Prostate gland (tissue), 2 donors: ENCODE results near the gene ATP5MG. TPM values are rescaled to one million over a fixed set of nuclear protein-coding genes. Genes with fewer than 3 reads are reported as not detected.
"Not testable (repeated sequence)": the region's sequence is repeated elsewhere in the genome, so short reads cannot be mapped to it uniquely, and the experiment has no call there.

Source experiments
- DNase-seq: peaks from one replicate; pipeline ENCODE4 v3.0.0-alpha.2; 2019; ENCODE audit warnings: low spot score
- H3K27ac ChIP-seq, 2 donors: fragments of 200-600 bp; sonication (generic); 2 replicates each; pipeline ENCODE4 v1.5.1; 2017 to 2019
- H3K27me3 ChIP-seq: fragments of 200-600 bp; sonication (generic); replicated peaks from 2 replicates; pipeline ENCODE4 v1.5.1; 2019; ENCODE audit not compliant: insufficient read depth
- H3K36me3 ChIP-seq, 2 donors: fragments of 200-600 bp; sonication (generic); 1 replicate in 1 of 2; 2 replicates in 1 of 2; pipeline versions ENCODE4 v1.5.1 to v1.8.1; 2017 to 2019
- H3K4me1 ChIP-seq: fragments of 200-600 bp; sonication (generic); replicated peaks from 2 replicates; pipeline ENCODE4 v1.5.1; 2019
- H3K4me3 ChIP-seq, 2 donors: fragments of 200-600 bp; sonication (generic); 2 replicates each; pipeline ENCODE4 v1.5.1; 2017 to 2019
- H3K9me3 ChIP-seq: fragments of 200-600 bp; sonication (generic); 2 replicates; pipeline ENCODE4 v1.5.1; 2017
- CTCF ChIP-seq, 4 experiments: fragments of 200-600 bp in 2 of 4; fragments of 450-650 bp in 2 of 4; sonication (generic) in 2 of 4; IDR thresholded peaks; 1 replicate in 3 of 4; 2 replicates in 1 of 4; pipeline ENCODE4 v1.5.1; 2016 to 2019; ENCODE audit warnings: antibody characterized with exemption in 4 of 4, mild to moderate bottlenecking in 2 of 4, moderate library complexity in 2 of 4
- POLR2A ChIP-seq: fragments of 450-650 bp; IDR thresholded peaks from one replicate; pipeline ENCODE4 v1.6.1; 2016; ENCODE audit warnings: antibody characterized with exemption, mild to moderate bottlenecking
- POLR2AphosphoS5 ChIP-seq: sonication (generic); formaldehyde crosslinking; IDR thresholded peaks from one replicate; pipeline ENCODE4 v1.6.1; 2017; ENCODE audit warnings: antibody characterized with exemption
- WGBS: methylation state at CpG from one replicate; pipeline ENCODE4 v1.1.5; 2018; 5-methylcytosine and 5-hydroxymethylcytosine counted together
- intact Hi-C: fragments of 100-400 bp; cut with DNase I; formaldehyde crosslinking; loops from one replicate; pipeline ENCODE4 v1.14.2; 2022
- total RNA-seq, 2 donors: library from RNA; depleted of rRNA; stranded (reverse); fragments of >200 nt; gene quantifications; one replicate each; pipeline ENCODE4 v1.1.0, GENCODE V29; 2016

The ATP5MG gene
- total RNA-seq, 2 donors from 2014 or later, result 32.9 to 66.4 TPM

GRCh38 chr11:118401880-118402590, 629 bp downstream of the ATP5MG start:
- peaks cover 8% of the 10 kb centered on the region for H3K4me1 ChIP-seq
- no peak for DNase-seq
- H3K9me3 ChIP-seq, result no peaks in the 10 kb centered on the region
- peak overlapping the region; percentile 85 to 88 for H3K27ac ChIP-seq
- H3K36me3 ChIP-seq, result no peaks in the 10 kb centered on the region
- H3K27me3 ChIP-seq, result no peaks in the 10 kb centered on the region
- H3K4me3 ChIP-seq, result peak overlapping the region; percentile 65 to 83
- intact Hi-C loops, result loop anchor here (2.0 to 5.0 kb wide), 2 partner anchors 35 to 85 kb away; partner anchors contain the start of gene KMT2A
- WGBS, result 2% methylated on average over 22 of the region's 22 CpGs
- TF ChIP-seq POLR2A, result no peak
- no peak for TF ChIP-seq CTCF (IDR thresholded peaks at IDR 0.05)
- no peak for TF ChIP-seq POLR2AphosphoS5

GRCh38 chr11:118402594-118402993, 1.2 kb downstream of the ATP5MG start:
- not testable (repeated sequence) for H3K36me3 ChIP-seq, H3K4me1 ChIP-seq, DNase-seq, H3K9me3 ChIP-seq, H3K27me3 ChIP-seq
- peak overlapping the region in 1 of 2 donors; percentile 88 for H3K27ac ChIP-seq
- 75% methylated on average over 7 of the region's 7 CpGs for WGBS
- intact Hi-C loops, result loop anchor here (2.0 to 5.0 kb wide), 2 partner anchors 35 to 84 kb away; partner anchors contain the start of gene KMT2A
- peak overlapping the region; percentile 65 to 83 for H3K4me3 ChIP-seq

- TF ChIP-seq CTCF (IDR thresholded peaks at IDR 0.05) (no peak), POLR2AphosphoS5 (no peak), POLR2A (no peak)
- intact Hi-C loops, result no loop called here
- Histone ChIP-seq H3K27me3 (no peaks in the 10 kb centered on the region), H3K36me3 (no peaks in the 10 kb centered on the region), H3K27ac (no peak overlapping the region), H3K4me3 (no peak overlapping the region), H3K4me1 (peaks cover 8% of the 10 kb centered on the region), H3K9me3 (no peaks in the 10 kb centered on the region)
- 63% methylated on average over 7 of the region's 7 CpGs for WGBS
- DNase-seq, result no peak
Observed at GRCh38 chr11:118406599-118407166, 5.3 kb downstream of the ATP5MG start.

GRCh38 chr11:118410055-118410745, 8.8 kb downstream of the ATP5MG start:
- H3K36me3 ChIP-seq, result no peaks in the 10 kb centered on the region
- H3K9me3 ChIP-seq, result no peaks in the 10 kb centered on the region
- H3K27ac ChIP-seq, result no peak overlapping the region
- no peaks in the 10 kb centered on the region for H3K4me1 ChIP-seq
- no peak for DNase-seq
- TF ChIP-seq POLR2AphosphoS5 (no peak), POLR2A (no peak), CTCF (IDR thresholded peaks at IDR 0.05) (no peak)
- no peak overlapping the region for H3K4me3 ChIP-seq
- H3K27me3 ChIP-seq, result no peaks in the 10 kb centered on the region
- 82% methylated on average over 7 of the region's 7 CpGs for WGBS
- intact Hi-C loops, result no loop called here

GRCh38 chr11:118411530-118411929, 10.1 kb downstream of the ATP5MG start:
- Histone ChIP-seq H3K4me1 (no peaks in the 10 kb centered on the region), H3K27ac (no peak overlapping the region), H3K36me3 (no peaks in the 10 kb centered on the region), H3K27me3 (no peaks in the 10 kb centered on the region), H3K9me3 (no peaks in the 10 kb centered on the region), H3K4me3 (no peak overlapping the region)
- whole genome bisulfite sequencing, result 82% methylated on average over 4 of the region's 4 CpGs
- TF ChIP-seq POLR2AphosphoS5, result no peak
- intact Hi-C loops, result no loop called here
- DNase-seq, result no peak
